Nephron (organoid): ENCODE measurements around the gene CRADD.

Experiments
- H3K27ac Mint-ChIP-seq, 3 experiments: 2 replicates each; pipeline ENCODE4 v1.8.0; 2020; ENCODE audit warnings: mixed read lengths in 3 of 3, mild to moderate bottlenecking in 2 of 3, moderate library complexity in 1 of 3
- H3K27me3 Mint-ChIP-seq: 2 replicates; pipeline ENCODE4 v1.8.0; 2021; ENCODE audit warnings: low read depth, mild to moderate bottlenecking, moderate library complexity, mixed read lengths
- H3K36me3 Mint-ChIP-seq: 2 replicates; pipeline ENCODE4 v1.8.0; 2020; ENCODE audit warnings: low read depth, mixed read lengths
- H3K4me1 Mint-ChIP-seq: 2 replicates; pipeline ENCODE4 v1.8.0; 2020; ENCODE audit warnings: mixed read lengths
- H3K4me3 Mint-ChIP-seq, 3 experiments: 2 replicates each; pipeline ENCODE4 v1.8.0; 2020; ENCODE audit warnings: mild to moderate bottlenecking in 3 of 3, mixed read lengths in 3 of 3, moderate library complexity in 2 of 3
- H3K9me3 Mint-ChIP-seq: 2 replicates; pipeline ENCODE4 v1.8.0; 2020; ENCODE audit warnings: mixed read lengths
- TF ChIP-seq, protein P1 (sequence below), 3 experiments: fragments of 200-600 bp; sonication (generic); IDR thresholded peaks; one replicate each; pipeline ENCODE4 v1.5.0; 2021; ENCODE audit warnings: antibody characterized with exemption in 3 of 3; ENCODE audit not compliant: unreplicated experiment in 3 of 3

CRADD gene

DNA sequence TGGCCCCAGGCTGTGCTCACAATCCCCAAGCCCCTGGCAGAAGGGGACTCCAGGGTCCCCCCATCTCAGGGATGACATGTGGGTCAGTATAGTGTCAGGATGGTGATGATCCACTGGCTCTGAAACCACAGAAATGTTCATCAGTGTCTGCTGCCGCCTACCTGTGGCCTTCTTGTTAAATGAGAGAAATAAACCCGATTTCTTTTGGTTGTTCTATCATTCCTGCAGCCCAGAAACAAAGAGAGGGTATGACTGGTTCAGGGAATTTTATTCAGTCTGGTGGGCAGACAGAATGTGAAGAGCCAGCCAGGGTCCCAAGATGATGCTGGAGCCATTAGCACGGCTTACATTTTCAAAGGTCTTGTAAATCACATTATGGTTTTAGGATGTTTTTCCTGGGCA is 86.6 kb downstream of the CRADD start:
- Mint-ChIP-seq H3K4me3 (no peak overlapping the region), H3K9me3 (no peaks in the 10 kb centered on the region), H3K4me1 (peaks cover 48% of the 10 kb centered on the region), H3K27me3 (peaks cover 22% of the 10 kb centered on the region), H3K27ac (no peak overlapping the region), H3K36me3 (no peaks in the 10 kb centered on the region)
- TF ChIP-seq, protein P1, sequence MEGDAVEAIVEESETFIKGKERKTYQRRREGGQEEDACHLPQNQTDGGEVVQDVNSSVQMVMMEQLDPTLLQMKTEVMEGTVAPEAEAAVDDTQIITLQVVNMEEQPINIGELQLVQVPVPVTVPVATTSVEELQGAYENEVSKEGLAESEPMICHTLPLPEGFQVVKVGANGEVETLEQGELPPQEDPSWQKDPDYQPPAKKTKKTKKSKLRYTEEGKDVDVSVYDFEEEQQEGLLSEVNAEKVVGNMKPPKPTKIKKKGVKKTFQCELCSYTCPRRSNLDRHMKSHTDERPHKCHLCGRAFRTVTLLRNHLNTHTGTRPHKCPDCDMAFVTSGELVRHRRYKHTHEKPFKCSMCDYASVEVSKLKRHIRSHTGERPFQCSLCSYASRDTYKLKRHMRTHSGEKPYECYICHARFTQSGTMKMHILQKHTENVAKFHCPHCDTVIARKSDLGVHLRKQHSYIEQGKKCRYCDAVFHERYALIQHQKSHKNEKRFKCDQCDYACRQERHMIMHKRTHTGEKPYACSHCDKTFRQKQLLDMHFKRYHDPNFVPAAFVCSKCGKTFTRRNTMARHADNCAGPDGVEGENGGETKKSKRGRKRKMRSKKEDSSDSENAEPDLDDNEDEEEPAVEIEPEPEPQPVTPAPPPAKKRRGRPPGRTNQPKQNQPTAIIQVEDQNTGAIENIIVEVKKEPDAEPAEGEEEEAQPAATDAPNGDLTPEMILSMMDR (IDR thresholded peaks at IDR 0.05; ENCODE audit: unreplicated experiment in 3 of 3): no peak

DNA sequence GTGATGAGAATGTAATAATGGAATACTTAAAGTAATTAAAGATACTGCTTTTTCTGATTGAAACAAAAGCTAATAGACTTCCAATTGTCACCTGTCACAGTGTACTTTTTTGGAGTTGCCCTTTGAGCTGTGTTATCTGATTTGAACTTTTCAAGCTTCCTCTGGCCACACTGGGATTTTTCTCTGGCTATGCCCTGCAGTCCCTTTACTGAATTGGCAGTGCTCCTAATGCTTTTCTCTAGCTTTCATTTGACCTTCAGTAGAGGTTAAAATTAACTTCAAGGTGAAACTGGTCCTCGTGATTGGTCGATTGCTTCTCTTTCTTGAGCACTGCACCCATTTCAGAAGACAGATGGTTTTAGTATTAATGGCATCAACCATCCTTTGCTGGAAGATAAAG is 89.2 kb downstream of the CRADD start:
- peaks cover 17% of the 10 kb centered on the region for H3K27me3 Mint-ChIP-seq
- TF ChIP-seq, protein P1 (IDR thresholded peaks at IDR 0.05; ENCODE audit: unreplicated experiment in 3 of 3): no peak
- peaks cover 30% of the 10 kb centered on the region for H3K4me1 Mint-ChIP-seq
- H3K36me3 Mint-ChIP-seq: no peaks in the 10 kb centered on the region
- no peak overlapping the region for H3K27ac Mint-ChIP-seq
- no peaks in the 10 kb centered on the region for H3K9me3 Mint-ChIP-seq
- H3K4me3 Mint-ChIP-seq: no peak overlapping the region

GRCh38 chr12:93766796-93767523 is 89.8 kb downstream of the CRADD start:
- Mint-ChIP-seq H3K9me3 (no peaks in the 10 kb centered on the region), H3K27ac (peak overlapping the region in 1 of 3 experiments; percentile 3), H3K4me3 (no peak overlapping the region), H3K27me3 (peaks cover 15% of the 10 kb centered on the region), H3K36me3 (no peaks in the 10 kb centered on the region), H3K4me1 (peaks cover 26% of the 10 kb centered on the region)
- TF ChIP-seq, protein P1 (IDR thresholded peaks at IDR 0.05; ENCODE audit: unreplicated experiment in 3 of 3): peak; percentile 42 to 51 (median 49)

GRCh38 chr12:93767524-93767863 is 90.3 kb downstream of the CRADD start:
- TF ChIP-seq, protein P1 (IDR thresholded peaks at IDR 0.05; ENCODE audit: unreplicated experiment in 3 of 3): no peak

GRCh38 chr12:93772003-93772700 is 95.0 kb downstream of the CRADD start:
- no peaks in the 10 kb centered on the region for H3K36me3 Mint-ChIP-seq
- no peak overlapping the region for H3K4me3 Mint-ChIP-seq
- H3K4me1 Mint-ChIP-seq: peaks cover 33% of the 10 kb centered on the region
- TF ChIP-seq, protein P1 (IDR thresholded peaks at IDR 0.05; ENCODE audit: unreplicated experiment in 3 of 3): no peak
- no peak overlapping the region for H3K27ac Mint-ChIP-seq
- H3K27me3 Mint-ChIP-seq: no peaks in the 10 kb centered on the region
- no peaks in the 10 kb centered on the region for H3K9me3 Mint-ChIP-seq

More at GRCh38 chr12:93767524-93767863, 90.3 kb downstream of the CRADD start:
- Mint-ChIP-seq H3K4me3 (no peak overlapping the region), H3K27ac (peak overlapping the region in 1 of 3 experiments; percentile 3), H3K4me1 (peaks cover 21% of the 10 kb centered on the region), H3K27me3 (peaks cover 15% of the 10 kb centered on the region), H3K9me3 (no peaks in the 10 kb centered on the region), H3K36me3 (no peaks in the 10 kb centered on the region)
